C4-2B (cell line): ENCODE measurements around the gene ZFYVE28.
A peak's percentile ranks its signal among the peaks of the same experiment; 100 is the strongest.

Experiments used
- H3K27ac ChIP-seq: fragments of 450-650 bp; 2 replicates; pipeline ENCODE4 v1.5.1; 2017
- CTCF ChIP-seq: fragments of 450-650 bp; conservative IDR thresholded peaks from 2 replicates; pipeline ENCODE4 v1.5.1; 2017; ENCODE audit warnings: mild to moderate bottlenecking
- ZFX ChIP-seq: fragments of 450-650 bp; IDR thresholded peaks from 2 replicates; pipeline ENCODE4 v1.6.1; 2017

Gene ZFYVE28

GRCh38 chr4:2264481-2265041 lies 153.9 kb downstream of the ZFYVE28 start:
- H3K27ac ChIP-seq, result no peak overlapping the region
- TF ChIP-seq ZFX, result no peak
- TF ChIP-seq CTCF, result no peak

- H3K27ac ChIP-seq, result no peak overlapping the region
- TF ChIP-seq ZFX (no peak), CTCF (no peak)
These were observed 154.5 kb downstream of the ZFYVE28 start for GRCh38 chr4:2263926-2264321.

- no peak for TF ChIP-seq ZFX
- no peak for TF ChIP-seq CTCF
- H3K27ac ChIP-seq, result peak overlapping the region; percentile 90
These were observed 155.5 kb downstream of the ZFYVE28 start for GRCh38 chr4:2262944-2263250.

GRCh38 chr4:2262145-2262943 lies 156.1 kb downstream of the ZFYVE28 start:
- H3K27ac ChIP-seq, result peak overlapping the region; percentile 90
- TF ChIP-seq ZFX (0 out of 2 replicates have a peak, but pooled peaks have one; percentile 53), CTCF (no peak)

GRCh38 chr4:2261853-2262144 lies 156.6 kb downstream of the ZFYVE28 start, which contains the start of gene MXD4:
TSS of gene MXD4 (minus strand) at chr4:2262109. CDS start at chr4:2261980, 129 bp downstream.
- H3K27ac ChIP-seq, result peak within 1 kb of the TSS; percentile 90
- TF ChIP-seq CTCF (no peak), ZFX (peak; percentile 26; the same call in 1 of the 2 replicates)

GRCh38 chr4:2261110-2261852 lies 157.2 kb downstream of the ZFYVE28 start:
- TF ChIP-seq ZFX (peak; percentile 72; the same call in 1 of the 2 replicates), CTCF (no peak)
- H3K27ac ChIP-seq, result peak overlapping the region; percentile 90
